Choroid plexus epithelial cell (primary cell): ENCODE data around the gene TMEM120B.

Experiments
- DNase-seq: peaks from one replicate; pipeline ENCODE4 v3.0.0-alpha.2; 2010; ENCODE audit warnings: low read depth
- H3K4me3 ChIP-seq: 2 replicates; pipeline ENCODE4 v1.5.1; 2011; ENCODE audit warnings: low read depth, mild to moderate bottlenecking, control low read depth, low read length, moderate library complexity
- TF ChIP-seq, protein P1 (sequence below): conservative IDR thresholded peaks from 2 replicates; pipeline ENCODE4 v1.5.1; 2011; ENCODE audit warnings: low read depth, mild to moderate bottlenecking, control low read depth, inconsistent platforms, low read length, moderate library complexity

Gene TMEM120B

DNA sequence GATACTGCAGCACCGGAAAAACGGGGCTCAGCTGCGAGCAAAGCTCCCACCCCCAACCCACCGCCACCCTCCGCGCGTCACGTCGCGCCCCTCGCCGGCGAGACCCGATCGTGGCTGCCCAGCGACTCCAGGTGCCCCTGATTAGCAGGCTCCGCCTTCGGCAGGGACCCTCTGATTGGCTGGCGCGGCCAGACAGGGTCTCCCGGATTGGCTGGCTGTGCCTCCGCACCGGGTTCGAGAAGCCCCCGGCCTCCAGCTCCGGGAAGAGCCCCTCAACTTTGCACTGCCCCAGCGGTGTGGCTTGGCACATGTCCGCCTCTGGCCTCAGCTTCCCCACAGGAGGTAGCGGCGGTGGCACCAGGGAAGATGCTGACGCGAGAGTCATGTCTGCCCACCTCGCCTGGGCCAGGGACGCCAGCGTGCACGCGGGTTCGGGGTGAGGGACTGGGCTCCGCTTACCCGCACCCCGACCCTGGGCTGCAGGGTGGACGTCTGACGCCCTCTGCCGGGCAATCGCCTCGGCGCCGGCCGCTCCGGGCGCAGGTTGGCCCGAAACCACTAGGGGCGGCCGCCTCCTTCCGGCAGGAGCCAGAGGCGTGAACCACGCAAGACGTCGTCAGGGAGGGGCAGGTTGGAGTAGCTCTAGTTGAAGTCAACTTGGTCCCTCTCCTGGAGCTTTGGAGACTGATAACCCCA, 81.4 kb downstream of the TMEM120B start:
- TF ChIP-seq, protein P1, sequence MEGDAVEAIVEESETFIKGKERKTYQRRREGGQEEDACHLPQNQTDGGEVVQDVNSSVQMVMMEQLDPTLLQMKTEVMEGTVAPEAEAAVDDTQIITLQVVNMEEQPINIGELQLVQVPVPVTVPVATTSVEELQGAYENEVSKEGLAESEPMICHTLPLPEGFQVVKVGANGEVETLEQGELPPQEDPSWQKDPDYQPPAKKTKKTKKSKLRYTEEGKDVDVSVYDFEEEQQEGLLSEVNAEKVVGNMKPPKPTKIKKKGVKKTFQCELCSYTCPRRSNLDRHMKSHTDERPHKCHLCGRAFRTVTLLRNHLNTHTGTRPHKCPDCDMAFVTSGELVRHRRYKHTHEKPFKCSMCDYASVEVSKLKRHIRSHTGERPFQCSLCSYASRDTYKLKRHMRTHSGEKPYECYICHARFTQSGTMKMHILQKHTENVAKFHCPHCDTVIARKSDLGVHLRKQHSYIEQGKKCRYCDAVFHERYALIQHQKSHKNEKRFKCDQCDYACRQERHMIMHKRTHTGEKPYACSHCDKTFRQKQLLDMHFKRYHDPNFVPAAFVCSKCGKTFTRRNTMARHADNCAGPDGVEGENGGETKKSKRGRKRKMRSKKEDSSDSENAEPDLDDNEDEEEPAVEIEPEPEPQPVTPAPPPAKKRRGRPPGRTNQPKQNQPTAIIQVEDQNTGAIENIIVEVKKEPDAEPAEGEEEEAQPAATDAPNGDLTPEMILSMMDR = peak; percentile 92
- peak; percentile 94 for DNase-seq
- peak overlapping the region; percentile 60 for H3K4me3 ChIP-seq

DNA sequence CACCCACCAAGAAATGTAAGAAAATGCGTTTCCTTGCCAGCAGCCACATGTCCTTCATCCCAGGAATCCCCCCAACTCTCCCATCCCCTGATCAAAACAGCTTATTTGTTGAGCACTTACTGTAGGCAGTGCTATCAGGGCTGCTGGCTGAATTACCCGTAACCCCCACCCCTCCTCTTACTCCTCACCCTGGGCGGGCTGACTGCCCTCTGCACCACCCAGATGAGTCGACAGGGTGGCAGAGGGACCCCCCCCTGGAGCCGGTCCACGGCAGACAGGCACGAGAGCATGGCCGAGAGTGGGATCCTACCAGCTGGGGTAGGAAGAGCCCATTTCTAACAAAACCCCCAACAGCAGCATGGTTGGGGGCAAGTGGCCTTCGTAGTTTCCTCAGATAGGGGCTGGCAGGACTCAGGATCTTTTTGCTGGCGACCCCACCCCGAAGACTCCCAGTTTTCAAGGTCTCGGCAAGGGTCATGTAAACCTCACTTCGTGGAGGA, 82.0 kb downstream of the TMEM120B start:
- H3K4me3 ChIP-seq = peak overlapping the region; percentile 60
- TF ChIP-seq, protein P1 = no peak

DNA sequence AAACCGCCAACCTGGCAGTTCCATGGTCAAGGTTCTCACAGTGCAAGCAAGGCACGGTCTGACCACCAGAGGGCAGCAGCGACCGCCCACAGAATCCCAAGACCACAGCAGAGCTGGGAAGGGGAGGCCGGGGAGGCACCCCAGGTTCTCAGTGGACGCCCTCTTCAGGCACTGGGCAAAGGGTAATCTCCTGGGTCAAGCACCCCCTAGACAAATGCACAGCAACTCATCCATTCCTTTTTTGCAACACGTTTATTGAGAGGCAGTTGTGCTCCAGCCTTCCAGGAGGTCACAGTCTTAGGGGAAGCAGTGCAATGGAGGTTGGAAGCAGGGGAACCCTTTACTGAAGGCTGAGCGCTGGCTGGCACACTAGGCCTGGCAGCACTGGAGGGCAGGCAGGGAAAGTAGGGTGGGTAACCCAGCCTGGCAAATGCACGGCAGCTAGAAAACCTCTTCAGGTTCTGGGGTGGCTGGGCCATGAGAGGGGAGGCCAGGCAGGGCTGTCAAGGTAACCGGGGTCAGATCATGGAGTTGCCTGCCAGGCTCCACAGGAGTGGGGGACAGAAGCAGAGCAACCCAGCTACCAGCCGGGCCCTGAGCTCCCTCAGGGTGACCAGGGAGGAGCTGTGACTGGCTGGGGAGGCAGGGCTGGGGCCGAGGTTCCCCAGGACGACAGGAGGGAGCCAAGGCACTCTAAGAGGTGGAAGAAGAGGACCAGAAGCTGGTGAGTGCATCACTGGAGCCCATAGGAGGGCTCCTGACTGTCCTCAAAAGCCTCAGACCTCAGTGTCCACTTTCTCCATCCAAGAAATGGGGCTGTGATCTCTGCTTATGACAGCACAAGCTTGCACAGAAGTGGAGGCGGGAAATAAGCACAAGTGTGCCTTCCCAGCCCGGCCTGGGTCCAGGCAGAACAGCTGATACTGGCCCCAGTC, 82.7 kb downstream of the TMEM120B start:
- DNase-seq = peak; percentile 89
- TF ChIP-seq, protein P1 = peak; percentile 95
- peak overlapping the region; percentile 60 for H3K4me3 ChIP-seq

More for the DNA sequence above, 82.0 kb downstream of the TMEM120B start:
- no peak for DNase-seq

DNA sequence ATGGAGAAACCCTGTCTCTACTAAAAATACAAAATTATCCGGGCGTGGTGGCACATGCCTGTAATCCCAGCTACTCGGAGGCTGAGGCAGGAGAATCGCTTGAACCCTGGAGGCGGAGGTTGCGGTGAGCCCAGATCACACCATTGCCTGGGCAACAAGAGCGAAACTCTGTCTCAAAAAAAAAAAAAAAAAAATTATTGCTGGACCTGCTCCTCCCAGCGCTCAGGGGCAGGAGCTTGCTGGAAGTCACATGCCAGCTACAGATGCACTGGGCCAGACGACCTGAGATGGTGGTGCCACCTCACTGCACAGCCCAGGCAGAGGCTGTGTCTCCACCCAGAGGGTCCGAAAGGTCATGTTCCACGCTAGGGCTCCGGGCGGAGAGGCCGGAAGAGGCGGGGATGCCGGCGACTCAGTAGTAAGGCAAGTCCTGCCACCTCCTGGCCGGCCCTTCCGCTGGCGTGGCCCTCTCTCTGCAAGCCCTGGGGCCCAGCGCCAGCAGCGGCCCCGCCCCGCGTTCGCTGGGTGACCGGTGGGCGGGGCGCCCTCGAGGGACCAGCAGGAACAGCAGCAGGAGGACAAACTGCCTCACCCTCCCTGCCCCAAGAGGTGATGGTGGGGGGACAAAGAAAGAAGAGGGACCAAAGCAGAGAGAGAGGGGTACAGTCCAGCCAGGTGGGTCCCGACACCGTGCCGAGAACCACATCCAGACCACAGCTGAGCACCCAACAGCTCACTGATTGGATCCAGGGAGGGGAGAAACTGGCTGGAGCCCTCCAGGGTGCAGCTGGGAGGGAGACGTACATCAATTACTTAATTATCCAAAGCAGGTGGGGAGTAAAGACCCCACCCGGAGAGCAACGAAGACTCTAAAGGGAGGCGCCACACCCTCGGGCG, 84.6 kb downstream of the TMEM120B start:
- H3K4me3 ChIP-seq = peak overlapping the region; percentile 42
- TF ChIP-seq, protein P1 = peak; percentile 41
- peak; percentile 82 for DNase-seq

DNA sequence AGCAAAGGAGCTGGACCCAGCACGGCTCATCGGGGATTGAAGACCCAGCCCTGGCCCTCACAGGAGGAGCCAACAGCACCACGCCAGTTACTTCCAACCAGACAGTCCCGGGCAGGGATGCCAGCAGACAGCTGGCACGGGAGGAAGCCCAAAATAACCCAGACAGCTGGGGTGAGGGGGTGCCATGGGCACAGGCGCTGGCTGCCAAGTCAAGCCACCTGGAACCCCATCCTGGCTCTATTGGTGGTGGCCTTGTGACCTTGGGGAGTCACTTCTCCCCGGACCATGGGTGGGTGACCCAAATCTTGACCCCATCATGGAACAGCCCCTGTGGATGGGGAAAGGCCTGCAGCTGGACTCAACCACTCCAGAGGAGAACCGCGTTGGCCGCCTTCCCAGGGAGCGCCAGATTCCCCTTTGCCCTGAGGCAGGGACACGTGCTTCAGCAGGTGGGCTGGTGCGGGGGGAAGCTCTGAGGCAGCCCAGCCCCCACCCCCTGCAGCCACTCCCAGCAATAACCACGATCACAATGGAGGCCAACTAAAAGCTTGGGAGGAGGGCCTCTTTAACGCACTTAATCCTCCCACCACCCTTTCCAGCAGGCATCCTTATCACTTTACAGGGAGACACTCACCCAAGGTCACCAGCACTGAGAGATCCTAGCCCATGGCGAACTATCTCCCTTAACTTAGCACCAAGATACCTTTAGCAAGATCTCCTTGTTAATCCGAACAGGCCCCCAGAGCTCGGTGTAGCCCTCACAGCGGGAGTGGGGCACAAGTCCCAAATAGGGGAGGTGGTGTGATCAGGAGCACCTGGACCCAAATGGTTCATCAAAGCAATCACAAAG, 85.6 kb downstream of the TMEM120B start:
- H3K4me3 ChIP-seq = peak overlapping the region; percentile 11
- TF ChIP-seq, protein P1 = no peak
- DNase-seq = peak; percentile 62
